ENCODE data around the gene ABCC4.
A peak's percentile ranks its signal among the peaks of the same experiment; 100 is the strongest.
"Not testable (repeated sequence)": the region's sequence is repeated elsewhere in the genome, so short reads cannot be mapped to it uniquely, and the experiment has no call there.

Gene ABCC4

DNA sequence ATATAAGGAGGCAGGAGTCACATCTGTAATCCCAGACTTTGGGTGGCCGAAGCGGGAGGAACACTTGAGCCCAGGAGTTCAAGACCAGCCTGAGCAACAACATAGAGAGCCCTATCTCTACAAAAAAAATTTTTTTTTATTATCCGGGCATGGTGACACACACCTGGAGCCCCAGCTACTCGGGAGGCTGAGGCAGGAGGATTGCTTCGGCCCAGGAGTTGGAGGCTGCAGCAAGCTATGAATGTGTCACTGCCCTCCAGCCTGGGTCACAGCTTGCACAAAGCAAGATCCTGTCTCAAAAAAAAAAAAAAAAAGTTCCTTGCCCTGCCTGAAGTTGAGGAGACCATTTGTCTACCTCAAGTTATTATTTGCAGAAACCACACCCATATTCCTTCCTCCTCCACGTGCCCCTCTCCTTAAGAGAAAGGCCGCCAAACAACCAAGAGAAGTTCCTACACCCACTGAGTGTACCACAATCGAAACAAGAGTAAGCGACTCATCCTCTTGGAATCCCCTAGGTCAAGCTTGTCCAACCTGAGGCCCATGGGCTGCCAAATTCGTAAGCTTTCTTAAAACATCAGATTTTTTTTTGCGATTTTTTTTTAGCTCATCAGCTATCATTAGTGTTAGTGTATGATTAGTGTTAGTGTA, 2.2 kb downstream of the ABCC4 start:
- peak; percentile 38 for DNase-seq

GRCh38 chr13:95298169-95298965, 2.9 kb downstream of the ABCC4 start:
- DNase-seq: no peak

- peak; percentile 38 for DNase-seq
Measured at GRCh38 chr13:95296326-95296925, 4.8 kb downstream of the ABCC4 start.

DNA sequence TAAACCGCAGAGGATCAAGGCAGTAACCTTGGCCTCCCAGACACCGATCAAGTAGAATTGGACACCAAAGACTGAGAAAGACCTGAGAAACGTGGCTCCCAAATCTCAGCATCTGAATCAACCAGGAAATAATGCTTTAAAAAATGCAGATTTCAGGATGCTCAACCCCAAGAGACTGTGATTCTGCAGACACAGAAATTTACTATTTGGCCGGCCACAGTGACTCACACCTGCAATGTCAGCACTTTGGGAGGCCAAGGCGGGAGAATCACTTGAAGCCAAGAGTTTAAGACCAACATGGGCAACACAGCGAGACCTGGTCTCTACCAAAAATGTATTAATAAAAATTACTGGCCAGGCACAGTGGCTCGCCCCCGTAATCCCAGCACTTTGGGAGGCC, 6.2 kb downstream of the ABCC4 start:
- no peak for DNase-seq

DNA sequence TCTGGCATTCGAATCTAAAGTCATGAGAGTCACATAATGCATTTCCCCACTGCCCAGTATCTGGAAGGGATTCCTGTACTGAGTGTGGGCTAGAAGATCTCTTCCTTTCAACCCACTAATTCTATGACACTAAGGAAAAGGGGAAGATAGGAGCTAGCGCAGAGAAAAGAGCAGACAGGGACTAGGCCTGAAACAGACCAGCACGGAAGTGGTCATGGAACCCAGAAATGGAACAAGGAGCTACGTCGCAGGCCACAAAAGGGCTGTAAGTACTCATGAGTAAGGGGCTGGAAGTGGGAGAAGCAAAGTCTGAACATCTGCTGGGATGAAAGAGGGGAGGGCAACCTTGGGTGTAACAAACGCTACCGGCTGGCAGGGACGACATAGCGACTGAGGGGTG, 8.6 kb downstream of the ABCC4 start:
- DNase-seq: no peak

DNA sequence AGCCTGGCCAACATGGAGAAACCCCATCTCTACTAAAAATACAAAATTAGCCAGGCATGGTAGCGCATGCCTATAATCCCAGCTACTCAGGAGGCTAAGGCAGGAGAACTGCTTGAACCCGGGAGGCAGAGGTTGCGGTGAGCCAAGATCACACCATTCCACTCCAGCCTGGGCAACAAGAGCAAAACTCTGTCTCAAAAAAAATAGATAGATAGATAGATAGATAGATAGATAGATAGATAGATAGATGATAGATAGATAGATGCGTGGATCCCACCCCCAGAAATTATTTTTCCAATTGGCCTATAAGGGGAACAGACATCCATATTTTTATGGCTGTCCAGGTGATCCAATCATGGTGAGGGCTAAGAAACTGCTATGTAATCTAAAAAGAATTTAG, 11.3 kb downstream of the ABCC4 start:
- not testable (repeated sequence) for DNase-seq

DNA sequence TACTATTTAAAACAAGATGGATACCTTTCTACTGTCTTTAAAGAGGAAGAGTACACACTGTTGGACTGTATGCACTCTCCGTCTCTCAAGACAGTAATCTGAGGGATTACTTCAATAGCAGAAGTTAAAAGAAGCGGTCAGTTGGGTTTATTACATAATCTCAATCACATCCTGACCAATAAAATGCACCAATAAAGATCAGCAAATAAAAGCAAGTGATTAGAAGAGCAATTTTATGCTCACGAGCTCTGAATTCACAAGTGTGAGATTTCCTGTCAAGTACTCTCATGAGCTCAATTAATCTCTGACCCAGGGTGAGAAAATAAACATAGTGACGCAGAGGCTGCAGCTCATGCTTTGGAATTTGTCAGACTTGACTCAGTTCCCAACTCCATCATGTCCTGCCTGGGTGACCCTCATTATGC, 12.2 kb downstream of the ABCC4 start:
- DNase-seq: peak; percentile 9

- no peak for DNase-seq
Measured at GRCh38 chr13:95284436-95284835, 16.8 kb downstream of the ABCC4 start.

DNA sequence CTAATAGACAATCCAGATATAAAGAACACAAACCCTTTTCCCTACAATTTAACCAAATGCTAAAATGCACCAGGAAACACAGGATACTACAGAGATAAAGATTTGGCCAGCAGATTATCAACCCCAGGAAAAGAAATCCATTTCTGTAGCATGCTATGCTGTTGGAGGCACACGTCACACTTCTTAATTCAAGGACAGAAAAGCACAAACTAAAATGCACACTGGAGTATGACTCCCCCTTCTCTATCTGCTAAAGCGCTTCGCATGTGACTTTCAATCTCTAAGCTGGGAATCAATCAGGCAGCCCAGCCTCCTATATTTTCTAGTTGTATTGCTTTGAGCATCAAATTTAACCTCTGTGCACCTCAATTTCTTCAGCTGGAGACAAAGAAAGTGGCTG, 22.2 kb downstream of the ABCC4 start:
- DNase-seq: no peak

DNA sequence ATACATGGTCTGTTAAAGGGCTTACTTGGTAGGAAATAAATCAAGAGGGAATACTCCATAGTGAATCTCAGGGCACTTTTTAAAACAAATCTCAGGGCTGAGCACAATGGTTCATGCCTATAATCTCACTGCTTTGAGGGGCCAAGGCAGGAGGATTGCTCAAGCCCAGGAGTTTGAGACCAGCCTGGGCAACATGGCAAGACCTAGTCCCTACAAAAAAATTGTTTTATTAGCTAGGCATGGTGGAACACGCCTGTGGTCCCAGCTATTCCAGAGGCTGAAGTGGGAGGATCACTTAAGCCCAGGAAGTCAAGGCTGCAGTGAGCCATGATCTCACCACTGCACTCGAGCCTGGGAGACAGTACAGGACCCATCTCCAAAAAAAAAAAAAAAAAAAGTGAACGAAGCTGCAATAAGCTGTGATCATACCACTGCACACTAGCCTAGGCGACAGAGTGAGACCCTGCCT, 25.2 kb downstream of the ABCC4 start:
- no peak for DNase-seq

DNA sequence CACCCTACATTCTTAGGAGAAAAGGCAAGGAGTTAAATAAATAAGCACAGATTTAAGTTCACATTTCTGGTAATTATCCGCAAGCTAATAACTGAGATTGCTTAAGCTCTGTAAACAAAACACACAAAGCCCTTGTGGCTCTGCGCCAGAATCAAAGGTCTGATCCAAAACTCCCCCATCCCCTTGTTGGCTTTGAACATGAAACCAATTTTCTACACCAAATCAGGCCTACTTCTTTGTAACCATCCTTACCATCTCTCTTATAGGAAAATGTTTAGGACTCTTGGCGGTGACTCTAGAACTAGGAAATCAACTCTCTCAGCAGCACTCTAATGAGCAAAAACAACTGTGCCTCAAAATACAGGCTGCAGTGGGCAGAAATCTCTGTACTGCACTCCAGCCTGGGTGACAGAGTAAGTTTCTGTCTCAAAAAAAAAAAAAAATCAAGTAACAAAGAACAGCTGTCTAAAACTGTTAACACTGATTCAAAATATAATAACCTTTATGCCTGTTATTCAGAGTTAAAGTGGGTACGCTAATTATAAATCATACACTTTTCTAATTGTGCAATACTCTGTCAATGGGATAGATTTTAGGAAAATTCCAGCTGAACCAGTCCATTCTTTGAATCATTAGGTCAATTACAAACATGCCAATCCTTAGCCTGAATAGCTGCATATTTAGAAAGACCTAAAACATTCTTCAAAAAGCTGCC, 25.8 kb downstream of the ABCC4 start:
- no peak for DNase-seq

- DNase-seq: not testable (repeated sequence)
Measured at GRCh38 chr13:95273592-95274132, 27.6 kb downstream of the ABCC4 start.

DNA sequence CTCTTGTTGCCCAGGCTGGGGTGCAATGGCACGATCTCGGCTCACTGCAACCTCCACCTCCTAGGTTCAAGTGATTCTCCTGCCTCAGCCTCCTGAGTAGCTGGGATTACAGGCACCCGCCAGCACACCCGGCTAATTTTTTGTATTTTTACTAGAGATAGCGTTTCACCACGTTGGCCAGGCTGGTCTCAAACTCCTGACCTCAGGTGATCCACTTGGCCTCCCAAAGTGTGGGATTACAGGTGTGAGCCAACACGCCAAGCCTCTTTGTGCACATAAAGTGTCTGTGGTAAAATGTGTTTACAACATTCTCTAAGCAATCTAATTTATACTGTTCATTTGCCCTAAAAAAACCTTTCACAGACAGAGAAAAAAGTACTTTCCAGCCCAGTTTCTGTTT, 29.2 kb downstream of the ABCC4 start:
- not testable (repeated sequence) for DNase-seq

DNA sequence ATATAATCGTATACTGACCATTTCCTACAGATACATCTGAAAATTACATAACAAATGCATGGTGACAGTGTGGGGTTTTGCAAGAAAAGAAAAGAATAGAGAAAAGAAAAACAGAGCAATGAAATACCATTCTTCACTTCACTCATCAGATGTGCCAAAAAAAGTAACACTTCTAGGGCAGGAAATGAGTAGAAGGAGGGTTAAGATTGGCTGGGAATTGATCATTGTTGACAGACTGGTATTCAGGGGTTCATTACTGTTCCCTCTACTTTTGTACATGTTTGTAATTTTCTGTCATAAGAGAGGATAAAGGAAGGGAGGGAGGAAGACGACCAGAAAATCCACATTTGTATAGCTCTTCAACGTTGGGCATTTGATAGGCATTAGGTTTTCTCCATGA, 31.5 kb downstream of the ABCC4 start:
- DNase-seq: no peak

GRCh38 chr13:95268343-95269065, 32.7 kb downstream of the ABCC4 start:
- DNase-seq: not testable (repeated sequence)

DNA sequence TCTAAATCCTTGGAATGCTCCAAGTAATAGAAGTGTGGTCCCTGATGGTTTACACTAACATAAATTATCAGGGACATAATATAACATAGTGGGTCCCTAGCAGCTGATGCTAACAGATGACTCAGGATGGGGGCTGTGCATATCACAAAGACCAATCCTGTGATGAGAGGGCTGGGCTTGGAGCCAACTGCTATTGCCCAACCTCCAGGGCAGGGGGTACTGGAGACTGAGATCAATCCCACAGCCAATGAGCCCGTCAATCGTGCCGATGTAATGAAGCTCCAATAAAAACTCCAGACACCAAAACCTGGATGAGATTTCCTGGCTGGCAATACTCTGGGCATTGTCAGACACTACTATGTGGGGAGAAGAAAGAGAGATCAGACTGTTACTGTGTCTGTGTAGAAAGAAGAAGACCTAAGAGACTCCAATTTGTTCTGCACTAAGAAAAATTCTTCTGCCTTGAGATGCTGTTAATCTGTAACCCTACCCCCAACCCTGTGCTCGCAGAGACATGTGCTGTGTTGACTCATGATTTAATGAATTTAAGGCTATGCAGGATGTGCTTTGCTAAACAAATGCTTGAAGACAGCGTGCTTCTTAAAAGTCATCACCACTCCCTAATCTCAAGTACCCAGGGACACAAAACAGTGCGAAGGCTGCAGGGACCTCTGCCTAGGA, 33.4 kb downstream of the ABCC4 start:
- no peak for DNase-seq

GRCh38 chr13:95264225-95264624, 37.0 kb downstream of the ABCC4 start:
- DNase-seq: no peak

DNA sequence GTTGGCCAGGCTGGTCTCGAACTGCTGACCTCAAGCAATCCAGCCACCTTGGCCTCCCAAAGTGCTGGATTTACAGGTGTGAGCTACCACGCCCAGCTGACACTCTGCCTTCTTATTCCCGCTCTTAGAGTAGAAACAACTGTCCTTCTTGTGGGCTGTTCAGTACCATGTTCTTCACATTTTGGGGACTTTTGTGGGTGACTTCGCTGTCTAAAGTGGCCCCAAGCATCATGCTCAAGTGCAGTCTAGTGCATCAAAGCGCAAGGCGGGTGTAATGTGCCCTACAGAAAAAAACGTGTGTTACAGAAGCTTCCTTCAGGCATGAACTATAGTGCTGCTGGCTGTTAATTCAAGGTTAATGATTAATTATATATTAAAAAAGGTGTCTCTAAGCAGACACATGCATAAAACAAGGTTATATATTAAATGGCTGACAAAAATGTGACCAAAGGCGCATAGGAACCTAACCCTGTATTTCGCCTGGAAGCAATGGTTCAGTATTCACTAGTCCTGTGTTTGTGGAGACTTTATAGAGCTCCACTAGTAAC, 38.3 kb downstream of the ABCC4 start:
- DNase-seq: no peak

DNA sequence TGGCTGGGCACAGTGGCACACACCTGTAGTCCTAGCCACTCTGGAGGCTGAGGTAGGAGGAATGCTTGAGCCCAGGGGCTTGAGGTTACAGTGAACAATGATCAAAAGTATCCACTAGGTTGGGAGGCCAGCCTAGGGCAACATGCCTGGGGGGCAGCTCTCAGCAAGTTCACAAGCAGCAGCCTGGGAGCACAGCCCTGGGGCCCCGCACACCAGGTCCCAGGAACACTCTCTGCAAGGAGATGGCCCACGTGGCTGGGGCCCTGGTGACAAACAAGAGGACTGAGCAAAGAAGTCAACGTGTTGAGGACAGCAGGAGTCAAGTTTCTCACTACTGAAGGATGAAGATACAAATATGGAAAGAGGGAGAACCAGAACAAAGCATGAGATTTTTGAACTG, 39.3 kb downstream of the ABCC4 start:
- DNase-seq: no peak

GRCh38 chr13:95260031-95260525, 41.2 kb downstream of the ABCC4 start:
- DNase-seq: no peak

DNA sequence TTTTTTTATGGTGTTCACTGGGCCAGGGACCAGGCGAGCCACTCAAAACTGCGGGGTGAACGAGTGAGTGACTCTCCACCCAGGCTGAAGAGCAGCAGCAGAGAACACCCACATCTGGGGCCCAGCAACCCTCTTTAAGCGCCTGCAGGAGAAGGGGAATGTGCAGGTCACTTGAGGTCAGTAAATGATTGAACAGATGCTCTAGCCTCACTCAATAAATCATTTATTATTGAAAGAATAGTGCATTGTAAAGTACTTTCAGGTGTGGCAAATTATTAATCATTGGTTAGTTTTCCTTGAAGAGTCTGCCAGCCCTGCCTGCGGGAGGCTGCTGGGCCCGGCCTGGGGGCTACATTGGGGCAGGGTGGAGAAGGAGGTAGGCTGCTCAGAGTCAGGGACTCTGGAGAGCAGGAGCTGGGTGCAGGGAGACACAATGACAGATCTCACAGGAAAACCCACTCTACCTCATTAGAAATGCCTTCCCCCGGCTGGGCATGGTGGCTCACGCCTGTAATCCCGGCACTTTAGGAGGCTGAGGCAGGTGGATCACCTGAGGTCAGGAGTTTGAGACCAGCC, 42.5 kb downstream of the ABCC4 start:
- DNase-seq: no peak
